Neural progenitor cell (in vitro differentiated cells): Measurements from ENCODE around the gene COX6A2. TPM values are rescaled to one million over a fixed set of nuclear protein-coding genes. Genes with fewer than 3 reads are reported as not detected.

Experiments used
- DNase-seq: peaks from one replicate; pipeline ENCODE4 v3.0.0-alpha.2; 2016; ENCODE audit warnings: low spot score
- H2AFZ ChIP-seq: fragments of 200-600 bp; sonication (generic); replicated peaks from 2 replicates; pipeline ENCODE4 v1.6.1; 2016; ENCODE audit warnings: antibody characterized with exemption
- H3F3A ChIP-seq: fragments of 200-600 bp; sonication (generic); 2 replicates; pipeline ENCODE4 v1.6.1; 2016; ENCODE audit warnings: antibody characterized with exemption, low read depth
- H3K27ac ChIP-seq: fragments of 200-600 bp; sonication (generic); 2 replicates; pipeline ENCODE4 v1.5.1; 2016; ENCODE audit warnings: mild to moderate bottlenecking
- H3K27me3 ChIP-seq: fragments of 200-600 bp; sonication (generic); 2 replicates; pipeline ENCODE4 v1.6.1; 2016; ENCODE audit warnings: mild to moderate bottlenecking, moderate library complexity
- H3K36me3 ChIP-seq: fragments of 200-600 bp; sonication (generic); 2 replicates; pipeline ENCODE4 v1.5.1; 2016
- H3K4me1 ChIP-seq: fragments of 200-600 bp; sonication (generic); 2 replicates; pipeline ENCODE4 v1.6.1; 2016; ENCODE audit warnings: mixed run types
- H3K4me2 ChIP-seq: fragments of 200-600 bp; sonication (generic); 2 replicates; pipeline ENCODE4 v1.6.1; 2016
- H3K4me3 ChIP-seq: fragments of 200-600 bp; sonication (generic); 2 replicates; pipeline ENCODE4 v1.5.1; 2016
- H3K79me2 ChIP-seq: fragments of 200-600 bp; sonication (generic); 2 replicates; pipeline ENCODE4 v1.6.1; 2016; ENCODE audit warnings: low read depth
- H3K9ac ChIP-seq: fragments of 200-600 bp; sonication (generic); 2 replicates; pipeline ENCODE4 v1.6.1; 2016
- H3K9me3 ChIP-seq: fragments of 200-600 bp; sonication (generic); 2 replicates; pipeline ENCODE4 v1.5.1; 2016; ENCODE audit warnings: low read depth
- H4K20me1 ChIP-seq: fragments of 200-600 bp; sonication (generic); 2 replicates; pipeline ENCODE4 v1.6.1; 2016; ENCODE audit warnings: low read depth
- H3K27ac Mint-ChIP-seq: 3 replicates; pipeline ENCODE4 v1.8.0; 2021; ENCODE audit warnings: mixed read lengths
- H3K27me3 Mint-ChIP-seq: 2 replicates; pipeline ENCODE4 v1.8.0; 2022; ENCODE audit warnings: low read depth, mild to moderate bottlenecking, inconsistent platforms, moderate library complexity, mixed read lengths; ENCODE audit not compliant: insufficient read depth
- H3K36me3 Mint-ChIP-seq: 3 replicates; pipeline ENCODE4 v1.8.0; 2021; ENCODE audit warnings: mixed read lengths
- H3K4me1 Mint-ChIP-seq: 3 replicates; pipeline ENCODE4 v1.8.0; 2021; ENCODE audit warnings: mixed read lengths
- H3K4me3 Mint-ChIP-seq: 3 replicates; pipeline ENCODE4 v1.8.0; 2021; ENCODE audit warnings: mild to moderate bottlenecking, moderate library complexity, mixed read lengths
- H3K9me3 Mint-ChIP-seq: 3 replicates; pipeline ENCODE4 v1.8.0; 2020; ENCODE audit warnings: mixed read lengths
- EZH2 ChIP-seq: fragments of 200-600 bp; sonication (generic); IDR thresholded peaks from 2 replicates; pipeline ENCODE4 v1.6.1; 2017; ENCODE audit warnings: antibody characterized with exemption, mild to moderate bottlenecking, moderate library complexity
- EZH2phosphoT487 ChIP-seq: fragments of 200-600 bp; sonication (generic); IDR thresholded peaks from 2 replicates; pipeline ENCODE4 v1.6.1; 2017; ENCODE audit warnings: antibody characterized with exemption
- total RNA-seq: library from RNA; depleted of rRNA; stranded (reverse); fragments of >200 nt; gene quantifications from 2 replicates; pipeline ENCODE4 v1.2.3, GENCODE V29; 2015; ENCODE audit warnings: low replicate concordance
- TF ChIP-seq, protein P1 (sequence below): fragments of 200-600 bp; sonication (generic); IDR thresholded peaks from 2 replicates; pipeline ENCODE4 v1.5.1; 2017; ENCODE audit warnings: antibody characterized with exemption, mild to moderate bottlenecking

Gene COX6A2
- total RNA-seq, 1 donor from 2014 or later: not detected

DNA sequence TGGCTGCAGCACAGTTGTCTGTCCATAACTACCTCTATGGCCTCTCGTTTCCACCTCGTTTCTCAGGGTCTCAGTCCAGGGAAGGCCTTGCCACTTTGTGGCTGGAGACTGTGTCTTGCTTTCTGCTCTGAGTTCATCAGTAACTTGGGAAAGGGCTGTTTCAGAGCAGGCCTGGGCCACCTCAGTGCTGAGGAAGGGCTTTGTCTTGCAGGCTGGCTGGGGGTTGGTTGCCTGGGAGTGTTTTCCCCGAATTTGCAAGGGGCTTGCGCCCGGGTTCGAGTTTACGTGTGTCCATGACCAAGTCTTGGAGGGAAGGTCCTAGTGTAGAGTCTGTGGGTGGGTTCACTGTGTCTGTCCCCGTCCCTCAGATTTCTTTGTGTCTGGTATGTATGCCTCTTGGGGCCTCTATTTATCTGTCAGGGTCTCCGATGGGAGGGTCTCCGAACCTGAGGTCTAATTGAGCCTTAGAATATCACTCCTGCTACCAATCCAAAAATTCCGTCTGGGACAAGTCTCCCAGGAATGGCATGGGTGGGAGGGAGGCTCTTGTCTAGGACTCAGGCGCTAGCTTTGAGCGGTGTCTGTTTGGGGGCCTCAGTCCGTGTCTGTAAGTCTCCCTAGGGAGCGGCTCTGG, 43.2 kb upstream of the COX6A2 start:
- DNase-seq: peak; percentile 28
- H3K27ac ChIP-seq: no peak overlapping the region
- Mint-ChIP-seq H3K9me3 (no peaks in the 10 kb centered on the region), H3K4me1 (peaks cover 9% of the 10 kb centered on the region), H3K27me3 (peaks cover 26% of the 10 kb centered on the region), H3K36me3 (peaks cover 7% of the 10 kb centered on the region), H3K4me3 (peak overlapping the region; percentile 80), H3K27ac (no peak overlapping the region)
- peak overlapping the region; percentile 65 for H3K4me3 ChIP-seq
- H3K4me1 ChIP-seq: no peaks in the 10 kb centered on the region
- H3K9ac ChIP-seq: no peak overlapping the region
- no peaks in the 10 kb centered on the region for H3F3A ChIP-seq
- H3K9me3 ChIP-seq: no peaks in the 10 kb centered on the region
- H2AFZ ChIP-seq: no peak overlapping the region
- H3K27me3 ChIP-seq: peaks cover 63% of the 10 kb centered on the region
- no peaks in the 10 kb centered on the region for H3K36me3 ChIP-seq
- peak overlapping the region; percentile 86 for H3K4me2 ChIP-seq
- H4K20me1 ChIP-seq: peaks cover 10% of the 10 kb centered on the region
- TF ChIP-seq EZH2phosphoT487 (no peak), EZH2 (no peak)
- TF ChIP-seq, protein P1, sequence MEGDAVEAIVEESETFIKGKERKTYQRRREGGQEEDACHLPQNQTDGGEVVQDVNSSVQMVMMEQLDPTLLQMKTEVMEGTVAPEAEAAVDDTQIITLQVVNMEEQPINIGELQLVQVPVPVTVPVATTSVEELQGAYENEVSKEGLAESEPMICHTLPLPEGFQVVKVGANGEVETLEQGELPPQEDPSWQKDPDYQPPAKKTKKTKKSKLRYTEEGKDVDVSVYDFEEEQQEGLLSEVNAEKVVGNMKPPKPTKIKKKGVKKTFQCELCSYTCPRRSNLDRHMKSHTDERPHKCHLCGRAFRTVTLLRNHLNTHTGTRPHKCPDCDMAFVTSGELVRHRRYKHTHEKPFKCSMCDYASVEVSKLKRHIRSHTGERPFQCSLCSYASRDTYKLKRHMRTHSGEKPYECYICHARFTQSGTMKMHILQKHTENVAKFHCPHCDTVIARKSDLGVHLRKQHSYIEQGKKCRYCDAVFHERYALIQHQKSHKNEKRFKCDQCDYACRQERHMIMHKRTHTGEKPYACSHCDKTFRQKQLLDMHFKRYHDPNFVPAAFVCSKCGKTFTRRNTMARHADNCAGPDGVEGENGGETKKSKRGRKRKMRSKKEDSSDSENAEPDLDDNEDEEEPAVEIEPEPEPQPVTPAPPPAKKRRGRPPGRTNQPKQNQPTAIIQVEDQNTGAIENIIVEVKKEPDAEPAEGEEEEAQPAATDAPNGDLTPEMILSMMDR: no peak
- H3K79me2 ChIP-seq: no peaks in the 10 kb centered on the region

DNA sequence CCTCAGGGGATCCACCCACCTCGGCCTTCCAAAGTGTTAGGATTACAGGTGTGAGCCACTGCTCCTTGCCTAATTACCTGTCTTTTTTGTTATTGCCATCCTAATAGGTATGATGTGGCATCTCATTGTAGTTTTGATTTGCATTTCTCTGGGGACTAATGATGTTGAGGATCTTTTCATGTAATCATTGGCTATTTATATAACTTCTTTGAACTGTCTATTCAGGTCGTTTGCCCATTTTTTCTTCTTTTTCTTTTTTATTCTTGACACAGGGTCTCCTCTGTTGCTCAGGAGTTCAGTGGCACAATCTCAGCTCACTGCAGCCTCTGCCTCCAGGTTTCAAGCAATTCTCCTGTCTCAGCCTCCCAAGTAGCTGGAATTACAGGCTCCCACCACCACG, 42.5 kb upstream of the COX6A2 start:
- Mint-ChIP-seq H3K4me1 (peaks cover 7% of the 10 kb centered on the region), H3K27ac (no peak overlapping the region), H3K27me3 (peaks cover 21% of the 10 kb centered on the region), H3K36me3 (peaks cover 8% of the 10 kb centered on the region), H3K9me3 (no peaks in the 10 kb centered on the region), H3K4me3 (no peak overlapping the region)
- no peaks in the 10 kb centered on the region for H3K9me3 ChIP-seq
- DNase-seq: no peak
- no peak overlapping the region for H3K4me2 ChIP-seq
- no peak overlapping the region for H3K27ac ChIP-seq
- peaks cover 2% of the 10 kb centered on the region for H4K20me1 ChIP-seq
- no peaks in the 10 kb centered on the region for H3F3A ChIP-seq
- no peak overlapping the region for H3K4me3 ChIP-seq
- no peaks in the 10 kb centered on the region for H3K79me2 ChIP-seq
- H2AFZ ChIP-seq: no peak overlapping the region
- H3K9ac ChIP-seq: no peak overlapping the region
- peaks cover 56% of the 10 kb centered on the region for H3K27me3 ChIP-seq
- no peaks in the 10 kb centered on the region for H3K36me3 ChIP-seq
- H3K4me1 ChIP-seq: no peaks in the 10 kb centered on the region
- TF ChIP-seq, protein P1: no peak
- TF ChIP-seq EZH2phosphoT487 (no peak), EZH2 (no peak)

DNA sequence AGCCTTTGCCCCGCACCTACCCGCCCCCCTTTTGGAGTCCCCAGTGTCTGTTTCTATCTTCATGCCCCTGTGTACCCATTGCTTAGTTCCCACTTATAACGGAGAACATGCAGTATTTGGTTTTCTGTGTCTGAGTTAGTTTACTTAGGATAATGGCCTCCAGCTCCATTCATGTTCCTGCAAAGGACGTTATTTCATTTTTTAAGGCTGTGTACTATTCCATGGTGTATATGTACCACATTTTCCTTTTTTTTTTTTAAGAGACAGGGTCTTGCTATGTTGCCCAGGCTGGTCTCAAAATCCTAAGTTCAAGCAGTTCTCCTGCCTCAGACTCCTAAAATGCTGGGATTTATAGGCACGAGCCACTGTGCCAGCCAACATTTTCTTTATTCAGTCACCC, 39.7 kb upstream of the COX6A2 start:
- no peak for DNase-seq
- Histone ChIP-seq H3F3A (no peaks in the 10 kb centered on the region), H3K27me3 (peaks cover 28% of the 10 kb centered on the region), H3K36me3 (no peaks in the 10 kb centered on the region), H3K4me3 (no peak overlapping the region), H3K9me3 (no peaks in the 10 kb centered on the region), H3K79me2 (no peaks in the 10 kb centered on the region), H3K27ac (no peak overlapping the region), H3K9ac (no peak overlapping the region), H2AFZ (no peak overlapping the region), H3K4me1 (no peaks in the 10 kb centered on the region), H3K4me2 (no peak overlapping the region), H4K20me1 (no peaks in the 10 kb centered on the region)
- Mint-ChIP-seq H3K27ac (no peak overlapping the region), H3K27me3 (peaks cover 7% of the 10 kb centered on the region), H3K4me1 (peaks cover 7% of the 10 kb centered on the region), H3K9me3 (no peaks in the 10 kb centered on the region), H3K36me3 (peaks cover 5% of the 10 kb centered on the region), H3K4me3 (no peak overlapping the region)
- no peak for TF ChIP-seq EZH2phosphoT487
- TF ChIP-seq, protein P1: no peak
